ENCODE results near the gene SPPL2B. TPM values are rescaled to one million over a fixed set of nuclear protein-coding genes. Genes with fewer than 3 reads are reported as not detected.

The SPPL2B gene
- polyA plus RNA-seq, 2 donors: 27.4 to 59.1 TPM

DNA sequence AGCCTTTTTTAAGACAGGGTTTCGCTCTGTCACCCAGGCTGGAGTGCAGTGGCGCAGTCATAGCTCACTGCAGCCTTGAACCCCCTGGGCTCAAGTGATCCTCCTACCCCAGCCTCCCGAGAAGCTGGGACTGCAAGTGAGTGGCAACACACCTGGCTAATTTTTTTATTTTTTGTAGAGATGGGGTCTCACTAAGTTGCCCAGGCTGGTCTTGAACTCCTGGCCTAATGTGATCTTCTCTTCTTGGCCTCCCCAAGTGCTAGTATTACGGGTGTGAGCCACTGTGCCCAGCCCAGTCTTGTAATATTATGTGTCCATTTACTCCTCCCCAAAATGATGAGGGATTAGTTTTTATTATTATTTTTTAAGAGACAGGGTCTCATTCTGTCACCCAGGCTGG is 17.4 kb upstream of the SPPL2B start:
- Histone ChIP-seq H3K4me3 (ENCODE audit: low read depth in 1 of 2, low read length in 2 of 2) (no peak overlapping the region), H3K27ac (ENCODE audit: low read depth in 2 of 2, low read length in 1 of 2) (no peak overlapping the region), H3K9me3 (ENCODE audit: control insufficient read depth in 2 of 2, insufficient read depth in 1 of 2, low read depth in 1 of 2, low read length in 1 of 2) (peaks cover 0 to 6% of the 10 kb centered on the region in 2 donors), H3K4me1 (ENCODE audit: control insufficient read depth in 2 of 2, insufficient read depth in 2 of 2, low read length in 1 of 2) (no peaks in the 10 kb centered on the region), H3K27me3 (ENCODE audit: control insufficient read depth in 1 of 2, insufficient read depth in 2 of 2, low read length in 2 of 2) (peaks cover 0 to 9% of the 10 kb centered on the region in 2 donors), H3K36me3 (ENCODE audit: control insufficient read depth in 2 of 2, insufficient read depth in 2 of 2, low read length in 1 of 2) (no peaks in the 10 kb centered on the region)
- WGBS, 2 donors: 93 to 94% methylated on average over 4 of the region's 4 CpGs

GRCh38 chr19:2312820-2313501 is 15.5 kb upstream of the SPPL2B start:
- peaks cover 0 to 3% of the 10 kb centered on the region in 2 donors for H3K27me3 ChIP-seq (ENCODE audit: control insufficient read depth in 1 of 2, insufficient read depth in 2 of 2, low read length in 2 of 2)
- WGBS, 2 donors: 36 to 38% methylated on average over 28 of the region's 28 CpGs
- peaks cover 0 to 6% of the 10 kb centered on the region in 2 donors for H3K9me3 ChIP-seq (ENCODE audit: control insufficient read depth in 2 of 2, insufficient read depth in 1 of 2, low read depth in 1 of 2, low read length in 1 of 2)
- no peak overlapping the region for H3K4me3 ChIP-seq (ENCODE audit: low read depth in 1 of 2, low read length in 2 of 2)
- no peaks in the 10 kb centered on the region for H3K4me1 ChIP-seq (ENCODE audit: control insufficient read depth in 2 of 2, insufficient read depth in 2 of 2, low read length in 1 of 2)
- H3K27ac ChIP-seq (ENCODE audit: low read depth in 2 of 2, low read length in 1 of 2): no peak overlapping the region
- H3K36me3 ChIP-seq (ENCODE audit: control insufficient read depth in 2 of 2, insufficient read depth in 2 of 2, low read length in 1 of 2): no peaks in the 10 kb centered on the region

GRCh38 chr19:2315121-2315817 is 13.2 kb upstream of the SPPL2B start:
- Histone ChIP-seq H3K9me3 (ENCODE audit: control insufficient read depth in 2 of 2, insufficient read depth in 1 of 2, low read depth in 1 of 2, low read length in 1 of 2) (peaks cover 0 to 6% of the 10 kb centered on the region in 2 donors), H3K4me1 (ENCODE audit: control insufficient read depth in 2 of 2, insufficient read depth in 2 of 2, low read length in 1 of 2) (no peaks in the 10 kb centered on the region), H3K4me3 (ENCODE audit: low read depth in 1 of 2, low read length in 2 of 2) (no peak overlapping the region), H3K36me3 (ENCODE audit: control insufficient read depth in 2 of 2, insufficient read depth in 2 of 2, low read length in 1 of 2) (no peaks in the 10 kb centered on the region), H3K27me3 (ENCODE audit: control insufficient read depth in 1 of 2, insufficient read depth in 2 of 2, low read length in 2 of 2) (no peaks in the 10 kb centered on the region), H3K27ac (ENCODE audit: low read depth in 2 of 2, low read length in 1 of 2) (no peak overlapping the region)
- 86 to 92% methylated on average over 7 of the region's 7 CpGs for WGBS, 2 donors

DNA sequence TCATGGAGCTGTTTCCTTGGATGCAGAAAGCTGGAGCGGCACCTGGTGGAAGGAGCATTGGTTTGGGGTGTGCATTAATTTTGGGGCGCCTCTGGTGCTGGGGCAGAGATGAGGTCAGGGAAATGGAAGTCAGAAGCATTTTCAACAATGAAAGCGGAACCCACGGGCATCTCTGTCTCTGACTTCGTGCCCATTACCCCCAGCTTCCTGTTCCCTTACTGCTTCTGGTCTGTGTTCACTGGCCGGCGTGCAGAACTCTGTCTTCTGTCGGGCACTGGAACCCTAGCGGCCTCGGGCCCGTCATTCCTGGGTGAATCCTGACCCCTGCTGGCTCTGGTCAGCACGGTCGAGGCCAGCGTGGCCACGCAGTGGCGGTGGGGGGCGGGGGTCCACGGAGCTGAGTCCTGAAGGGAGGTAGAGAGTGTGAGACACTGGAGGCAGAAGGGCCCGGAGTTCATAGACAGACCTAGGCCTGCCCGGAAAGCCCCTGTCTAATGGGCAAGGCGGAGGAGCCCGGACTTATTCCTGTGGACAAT is 12.6 kb upstream of the SPPL2B start:
- Histone ChIP-seq H3K27ac (ENCODE audit: low read depth in 2 of 2, low read length in 1 of 2) (no peak overlapping the region), H3K4me3 (ENCODE audit: low read depth in 1 of 2, low read length in 2 of 2) (no peak overlapping the region), H3K4me1 (ENCODE audit: control insufficient read depth in 2 of 2, insufficient read depth in 2 of 2, low read length in 1 of 2) (no peaks in the 10 kb centered on the region), H3K36me3 (ENCODE audit: control insufficient read depth in 2 of 2, insufficient read depth in 2 of 2, low read length in 1 of 2) (no peaks in the 10 kb centered on the region), H3K9me3 (ENCODE audit: control insufficient read depth in 2 of 2, insufficient read depth in 1 of 2, low read depth in 1 of 2, low read length in 1 of 2) (peaks cover 0 to 6% of the 10 kb centered on the region in 2 donors), H3K27me3 (ENCODE audit: control insufficient read depth in 1 of 2, insufficient read depth in 2 of 2, low read length in 2 of 2) (no peaks in the 10 kb centered on the region)
- 37 to 46% methylated on average over 22 of the region's 22 CpGs for WGBS, 2 donors

GRCh38 chr19:2317300-2317699 is 11.2 kb upstream of the SPPL2B start:
- Histone ChIP-seq H3K4me3 (ENCODE audit: low read depth in 1 of 2, low read length in 2 of 2) (no peak overlapping the region), H3K27me3 (ENCODE audit: control insufficient read depth in 1 of 2, insufficient read depth in 2 of 2, low read length in 2 of 2) (no peaks in the 10 kb centered on the region), H3K9me3 (ENCODE audit: control insufficient read depth in 2 of 2, insufficient read depth in 1 of 2, low read depth in 1 of 2, low read length in 1 of 2) (peaks cover 0 to 6% of the 10 kb centered on the region in 2 donors), H3K27ac (ENCODE audit: low read depth in 2 of 2, low read length in 1 of 2) (no peak overlapping the region), H3K4me1 (ENCODE audit: control insufficient read depth in 2 of 2, insufficient read depth in 2 of 2, low read length in 1 of 2) (no peaks in the 10 kb centered on the region), H3K36me3 (ENCODE audit: control insufficient read depth in 2 of 2, insufficient read depth in 2 of 2, low read length in 1 of 2) (peaks cover 0 to 6% of the 10 kb centered on the region in 2 donors)
- 94 to 95% methylated on average over 13 of the region's 13 CpGs for WGBS, 2 donors

DNA sequence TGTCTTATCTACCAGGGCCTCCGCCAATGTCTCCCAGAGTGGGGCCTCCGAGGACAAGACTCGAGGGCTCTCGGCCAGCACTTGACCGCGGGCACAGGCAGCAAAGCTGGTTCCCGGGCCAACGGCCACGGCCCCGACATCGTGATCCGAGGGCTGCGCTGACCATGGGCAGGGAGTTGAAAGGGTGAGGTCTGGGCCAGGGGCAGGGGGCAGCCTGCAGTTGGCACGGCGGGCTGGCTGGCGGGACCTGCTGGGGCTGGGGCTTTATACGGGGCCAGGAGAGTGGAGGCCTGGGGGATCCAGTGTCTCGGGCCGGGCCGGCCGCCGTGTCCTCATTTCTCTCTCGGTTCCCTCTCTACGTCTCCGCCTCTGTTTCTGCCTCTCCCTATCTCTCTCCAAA is 10.7 kb upstream of the SPPL2B start:
- WGBS, 2 donors: 85 to 86% methylated on average over 22 to 25 of the region's 25 CpGs
- no peak overlapping the region for H3K4me3 ChIP-seq (ENCODE audit: low read depth in 1 of 2, low read length in 2 of 2)
- no peaks in the 10 kb centered on the region for H3K4me1 ChIP-seq (ENCODE audit: control insufficient read depth in 2 of 2, insufficient read depth in 2 of 2, low read length in 1 of 2)
- H3K36me3 ChIP-seq (ENCODE audit: control insufficient read depth in 2 of 2, insufficient read depth in 2 of 2, low read length in 1 of 2): peaks cover 0 to 9% of the 10 kb centered on the region in 2 donors
- no peak overlapping the region for H3K27ac ChIP-seq (ENCODE audit: low read depth in 2 of 2, low read length in 1 of 2)
- peaks cover 0 to 6% of the 10 kb centered on the region in 2 donors for H3K9me3 ChIP-seq (ENCODE audit: control insufficient read depth in 2 of 2, insufficient read depth in 1 of 2, low read depth in 1 of 2, low read length in 1 of 2)
- H3K27me3 ChIP-seq (ENCODE audit: control insufficient read depth in 1 of 2, insufficient read depth in 2 of 2, low read length in 2 of 2): no peaks in the 10 kb centered on the region

DNA sequence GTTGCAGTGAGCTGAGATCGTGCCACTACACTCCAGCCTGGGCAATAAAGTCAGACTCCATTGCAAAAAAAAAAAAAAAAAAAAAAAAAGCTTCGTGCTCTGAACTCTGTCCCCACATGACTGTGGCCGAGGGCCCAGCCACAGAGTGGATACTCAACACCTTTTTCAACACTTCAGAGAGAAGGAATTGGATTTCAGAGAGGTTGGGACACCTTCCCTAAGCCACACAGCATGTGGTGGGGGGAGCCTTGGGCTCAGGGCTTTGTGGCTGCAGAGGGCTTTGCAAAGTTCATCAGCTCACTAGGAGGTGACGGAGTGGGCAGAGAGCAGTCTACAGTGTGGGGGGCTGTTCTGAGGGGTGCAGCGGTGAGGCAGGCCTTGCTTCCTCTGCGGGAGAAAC is 9.6 kb upstream of the SPPL2B start:
- H3K27ac ChIP-seq (ENCODE audit: low read depth in 2 of 2, low read length in 1 of 2): no peak overlapping the region
- H3K36me3 ChIP-seq (ENCODE audit: control insufficient read depth in 2 of 2, insufficient read depth in 2 of 2, low read length in 1 of 2): peaks cover 4 to 13% of the 10 kb centered on the region in 2 donors
- no peaks in the 10 kb centered on the region for H3K27me3 ChIP-seq (ENCODE audit: control insufficient read depth in 1 of 2, insufficient read depth in 2 of 2, low read length in 2 of 2)
- no peaks in the 10 kb centered on the region for H3K4me1 ChIP-seq (ENCODE audit: control insufficient read depth in 2 of 2, insufficient read depth in 2 of 2, low read length in 1 of 2)
- peaks cover 0 to 6% of the 10 kb centered on the region in 2 donors for H3K9me3 ChIP-seq (ENCODE audit: control insufficient read depth in 2 of 2, insufficient read depth in 1 of 2, low read depth in 1 of 2, low read length in 1 of 2)
- 80 to 84% methylated on average over 6 of the region's 6 CpGs for WGBS, 2 donors
- no peak overlapping the region for H3K4me3 ChIP-seq (ENCODE audit: low read depth in 1 of 2, low read length in 2 of 2)

GRCh38 chr19:2319551-2319950 is 8.9 kb upstream of the SPPL2B start:
- Histone ChIP-seq H3K4me1 (ENCODE audit: control insufficient read depth in 2 of 2, insufficient read depth in 2 of 2, low read length in 1 of 2) (no peaks in the 10 kb centered on the region), H3K27me3 (ENCODE audit: control insufficient read depth in 1 of 2, insufficient read depth in 2 of 2, low read length in 2 of 2) (no peaks in the 10 kb centered on the region), H3K36me3 (ENCODE audit: control insufficient read depth in 2 of 2, insufficient read depth in 2 of 2, low read length in 1 of 2) (peaks cover 4 to 13% of the 10 kb centered on the region in 2 donors), H3K9me3 (ENCODE audit: control insufficient read depth in 2 of 2, insufficient read depth in 1 of 2, low read depth in 1 of 2, low read length in 1 of 2) (peaks cover 0 to 5% of the 10 kb centered on the region in 2 donors), H3K4me3 (ENCODE audit: low read depth in 1 of 2, low read length in 2 of 2) (no peak overlapping the region), H3K27ac (ENCODE audit: low read depth in 2 of 2, low read length in 1 of 2) (no peak overlapping the region)
- WGBS, 2 donors: 89 to 92% methylated on average over 20 of the region's 20 CpGs

DNA sequence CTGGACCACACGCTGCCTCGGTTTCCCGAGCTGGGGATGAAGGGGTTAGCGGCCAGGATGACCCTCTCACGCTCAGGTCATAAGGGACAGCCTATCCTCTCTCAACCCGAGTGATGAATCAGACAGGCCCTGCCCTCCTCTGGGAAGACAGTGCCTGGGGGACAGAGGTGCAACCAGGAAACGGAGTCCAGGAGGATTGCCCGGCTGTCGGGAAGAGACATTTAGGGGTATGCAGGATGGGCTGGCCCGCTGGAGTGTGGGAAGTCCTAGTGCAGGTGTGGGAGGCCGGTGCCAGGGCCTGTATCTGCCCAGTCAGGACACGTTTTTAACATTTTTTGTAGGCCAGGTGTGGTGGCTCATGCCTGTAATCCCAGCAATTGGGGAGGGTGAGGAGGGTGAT is 8.4 kb upstream of the SPPL2B start:
- no peak overlapping the region for H3K4me3 ChIP-seq (ENCODE audit: low read depth in 1 of 2, low read length in 2 of 2)
- no peaks in the 10 kb centered on the region for H3K4me1 ChIP-seq (ENCODE audit: control insufficient read depth in 2 of 2, insufficient read depth in 2 of 2, low read length in 1 of 2)
- H3K36me3 ChIP-seq (ENCODE audit: control insufficient read depth in 2 of 2, insufficient read depth in 2 of 2, low read length in 1 of 2): peaks cover 4 to 13% of the 10 kb centered on the region in 2 donors
- H3K27me3 ChIP-seq (ENCODE audit: control insufficient read depth in 1 of 2, insufficient read depth in 2 of 2, low read length in 2 of 2): no peaks in the 10 kb centered on the region
- H3K27ac ChIP-seq (ENCODE audit: low read depth in 2 of 2, low read length in 1 of 2): no peak overlapping the region
- H3K9me3 ChIP-seq (ENCODE audit: control insufficient read depth in 2 of 2, insufficient read depth in 1 of 2, low read depth in 1 of 2, low read length in 1 of 2): peaks cover 0 to 2% of the 10 kb centered on the region in 2 donors
- WGBS, 2 donors: 55 to 62% methylated on average over 12 of the region's 12 CpGs
